Kidney (tissue), 14 donors: ENCODE results near the gene DIP2A. TPM values are rescaled to one million over a fixed set of nuclear protein-coding genes. Genes with fewer than 3 reads are reported as not detected.

Experiments
- DNase-seq, 5 donors: peaks; one replicate each; pipeline ENCODE4 v3.0.0-alpha.2; 2013 to 2020
- FAIRE-seq: peaks from 2 replicates; lab custom pipeline; 2012; peaks lifted over from hg19 to GRCh38; lab: Jason Lieb, UNC
- H3K27ac ChIP-seq, 2 donors: one replicate each; pipeline ENCODE4 v1.7.0; 2013; ENCODE audit warnings: low read depth in 2 of 2, low read length in 2 of 2, inconsistent platforms in 1 of 2
- H3K27me3 ChIP-seq: one replicate; pipeline ENCODE4 v1.7.1; 2013; ENCODE audit warnings: low read length, inconsistent platforms; ENCODE audit not compliant: control insufficient read depth, insufficient read depth
- H3K36me3 ChIP-seq, 3 donors: one replicate each; pipeline versions ENCODE4 v1.7.0 to v1.7.1; 2013; ENCODE audit warnings: low read length in 3 of 3, control low read depth in 1 of 3, inconsistent platforms in 1 of 3; ENCODE audit not compliant: insufficient read depth in 3 of 3, control insufficient read depth in 2 of 3
- H3K4me1 ChIP-seq, 3 donors: one replicate each; pipeline versions ENCODE4 v1.7.0 to v1.7.1; 2013; ENCODE audit warnings: low read length in 3 of 3, inconsistent platforms in 1 of 3, low read depth in 1 of 3; ENCODE audit not compliant: control insufficient read depth in 2 of 3, insufficient read depth in 2 of 3
- H3K4me3 ChIP-seq, 3 donors: one replicate each; pipeline versions ENCODE4 v1.7.0 to v1.8.1; 2013; ENCODE audit warnings: low read length in 3 of 3, control low read depth in 1 of 3, inconsistent platforms in 1 of 3
- H3K9ac ChIP-seq, 3 donors: one replicate each; pipeline versions ENCODE4 v1.7.0 to v1.7.1; 2013; ENCODE audit warnings: low read length in 3 of 3, control low read depth in 1 of 3, inconsistent platforms in 1 of 3
- H3K9me3 ChIP-seq, 3 donors: one replicate each; pipeline versions ENCODE4 v1.7.0 to v1.7.1; 2013; ENCODE audit warnings: low read length in 3 of 3, control low read depth in 1 of 3, inconsistent platforms in 1 of 3; ENCODE audit not compliant: control insufficient read depth in 2 of 3, insufficient read depth in 1 of 3
- CTCF ChIP-seq: IDR thresholded peaks from 3 replicates; pipeline ENCODE4 v1.5.1; 2012; ENCODE audit warnings: mild to moderate bottlenecking, moderate library complexity, borderline replicate concordance; ENCODE audit not compliant: insufficient read depth; ENCODE audit errors: extremely low read depth
- intact Hi-C: fragments of 100-400 bp; cut with DNase I; formaldehyde crosslinking; loops from one replicate; pipeline ENCODE4 v1.11.1; 2022
- polyA plus RNA-seq: library from polyadenylated mRNA; stranded (reverse); fragments of 350-450 nt; fragmentation: Illumina TruSeq; extraction: RNeasy Lipid Tissue Mini Kit (QIAGEN cat#74804); gene quantifications from one replicate; pipeline ENCODE4 v1.2.3, GENCODE V29; 2014; ENCODE audit warnings: low read depth, low replicate concordance; ENCODE audit not compliant: insufficient read depth
- total RNA-seq: library from RNA; stranded (reverse); fragmentation: NEBNext Ultra II Directional; extraction: Animal tissue kit (Norgen Biotek cat#: 25700); gene quantifications from one replicate; pipeline ENCODE4 v1.2.1, GENCODE V29; 2021
- donor health status: control.
- donor health status: control.
- donor health status: control.
- donor health status: control.
- donor health status: control.
- donor health status: DM: yes; HTN: yes; CAD: no.
- donor health status: Normal renal cell carcinoma (clear cell type).

DIP2A gene
- total and polyA plus RNA-seq, 2 donors from 2014 or later: 8.7 to 36.5 TPM

DNA sequence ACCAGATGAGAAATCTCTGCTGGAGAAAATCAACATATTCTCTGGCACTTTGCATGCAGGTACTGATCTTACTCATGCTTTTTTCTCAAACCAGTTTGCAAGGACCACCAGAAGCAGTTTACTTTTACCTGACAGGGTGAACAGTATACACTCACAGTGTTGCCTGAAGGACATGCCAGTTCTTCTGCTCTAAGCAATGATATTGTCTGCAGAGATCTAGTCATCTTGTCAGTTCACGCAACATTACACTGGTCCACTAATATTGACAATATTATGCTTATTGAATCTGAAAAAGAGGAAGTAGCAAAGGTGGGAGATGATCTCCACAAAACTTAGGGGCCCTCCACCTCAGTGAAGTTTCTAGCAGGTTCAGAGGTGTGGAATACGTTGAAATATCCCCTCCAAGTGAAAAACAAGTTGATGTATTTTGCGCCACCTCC, 150.0 kb downstream of the DIP2A start:
- FAIRE-seq (no peak), DNase-seq (no peak)
- H3K27ac ChIP-seq: no peak overlapping the region
- H3K4me1 ChIP-seq: no peaks in the 10 kb centered on the region
- peaks cover 0 to 6% (median 0%) of the 10 kb centered on the region in 3 donors for H3K9me3 ChIP-seq
- no peaks in the 10 kb centered on the region for H3K36me3 ChIP-seq
- no peaks in the 10 kb centered on the region for H3K27me3 ChIP-seq
- TF ChIP-seq CTCF: no peak
- intact Hi-C loops: no loop called here
- H3K9ac ChIP-seq: no peak overlapping the region
- no peak overlapping the region for H3K4me3 ChIP-seq

GRCh38 chr21:46610018-46610701, 151.5 kb downstream of the DIP2A start:
- no peak for FAIRE-seq
- no peak for DNase-seq
- intact Hi-C loops: no loop called here
- peaks cover 0 to 6% (median 0%) of the 10 kb centered on the region in 3 donors for H3K9me3 ChIP-seq
- H3K4me3 ChIP-seq: no peak overlapping the region
- no peak overlapping the region for H3K27ac ChIP-seq
- TF ChIP-seq CTCF: no peak
- no peaks in the 10 kb centered on the region for H3K27me3 ChIP-seq
- no peak overlapping the region for H3K9ac ChIP-seq
- H3K4me1 ChIP-seq: no peaks in the 10 kb centered on the region
- H3K36me3 ChIP-seq: no peaks in the 10 kb centered on the region

GRCh38 chr21:46613391-46613790, 154.7 kb downstream of the DIP2A start:
- intact Hi-C loops: no loop called here
- Histone ChIP-seq H3K4me1 (no peaks in the 10 kb centered on the region), H3K27me3 (no peaks in the 10 kb centered on the region), H3K36me3 (no peaks in the 10 kb centered on the region), H3K4me3 (no peak overlapping the region), H3K9ac (no peak overlapping the region), H3K27ac (no peak overlapping the region), H3K9me3 (peaks cover 0 to 6% (median 0%) of the 10 kb centered on the region in 3 donors)
- TF ChIP-seq CTCF: no peak
- DNase-seq (no peak), FAIRE-seq (no peak)
